ENCODE results near the gene DPP10. TPM values are rescaled to one million over a fixed set of nuclear protein-coding genes. Genes with fewer than 3 reads are reported as not detected.

DPP10 gene
- total and polyA plus RNA-seq, 8 donors: 1.1 to 8.2 (median 5.8) TPM

GRCh38 chr2:115691409-115691808 is 1249.0 kb downstream of the DPP10 start:
- TF ChIP-seq, protein P1, sequence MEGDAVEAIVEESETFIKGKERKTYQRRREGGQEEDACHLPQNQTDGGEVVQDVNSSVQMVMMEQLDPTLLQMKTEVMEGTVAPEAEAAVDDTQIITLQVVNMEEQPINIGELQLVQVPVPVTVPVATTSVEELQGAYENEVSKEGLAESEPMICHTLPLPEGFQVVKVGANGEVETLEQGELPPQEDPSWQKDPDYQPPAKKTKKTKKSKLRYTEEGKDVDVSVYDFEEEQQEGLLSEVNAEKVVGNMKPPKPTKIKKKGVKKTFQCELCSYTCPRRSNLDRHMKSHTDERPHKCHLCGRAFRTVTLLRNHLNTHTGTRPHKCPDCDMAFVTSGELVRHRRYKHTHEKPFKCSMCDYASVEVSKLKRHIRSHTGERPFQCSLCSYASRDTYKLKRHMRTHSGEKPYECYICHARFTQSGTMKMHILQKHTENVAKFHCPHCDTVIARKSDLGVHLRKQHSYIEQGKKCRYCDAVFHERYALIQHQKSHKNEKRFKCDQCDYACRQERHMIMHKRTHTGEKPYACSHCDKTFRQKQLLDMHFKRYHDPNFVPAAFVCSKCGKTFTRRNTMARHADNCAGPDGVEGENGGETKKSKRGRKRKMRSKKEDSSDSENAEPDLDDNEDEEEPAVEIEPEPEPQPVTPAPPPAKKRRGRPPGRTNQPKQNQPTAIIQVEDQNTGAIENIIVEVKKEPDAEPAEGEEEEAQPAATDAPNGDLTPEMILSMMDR (IDR thresholded peaks at IDR 0.05): no peak
- 95 to 97% methylated on average over 1 of the region's 1 CpG for WGBS, 2 donors
- Histone ChIP-seq H3K27me3 (no peaks in the 10 kb centered on the region), H3K4me3 (no peak overlapping the region), H3K27ac (no peak overlapping the region), H3K36me3 (no peaks in the 10 kb centered on the region), H3K4me1 (no peaks in the 10 kb centered on the region), H3K9me3 (no peaks in the 10 kb centered on the region)
- no peak for DNase-seq
- ATAC-seq: no peak
- FAIRE-seq: no peak
- intact Hi-C loops (cut with DNase I): no loop called here

DNA sequence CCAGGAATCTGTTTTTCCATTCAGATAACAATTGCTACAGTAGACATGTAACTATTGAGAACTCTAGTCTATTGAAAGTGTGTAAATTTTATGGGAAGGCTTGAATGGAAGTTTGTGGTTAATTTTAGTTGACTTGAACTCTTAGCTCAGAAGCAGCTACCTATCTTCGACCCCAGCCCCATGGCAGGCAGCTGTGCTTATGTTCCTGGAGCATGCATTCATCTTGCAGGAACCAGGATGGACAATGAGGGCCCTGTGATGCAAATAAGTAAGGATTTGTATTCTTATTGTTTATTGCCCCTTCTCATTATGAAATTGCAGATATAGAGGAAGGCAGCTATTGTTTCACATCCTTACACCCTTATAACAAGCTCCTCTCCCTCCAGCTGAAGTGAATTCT is 1252.2 kb downstream of the DPP10 start:
- DNase-seq: no peak
- H3K4me3 ChIP-seq: no peak overlapping the region
- intact Hi-C loops (cut with DNase I): no loop called here
- no peaks in the 10 kb centered on the region for H3K27me3 ChIP-seq
- no peak overlapping the region for H3K27ac ChIP-seq
- H3K9me3 ChIP-seq: no peaks in the 10 kb centered on the region
- ATAC-seq: no peak
- no peaks in the 10 kb centered on the region for H3K36me3 ChIP-seq
- WGBS, 2 donors: 85 to 89% methylated on average over 1 of the region's 1 CpG
- TF ChIP-seq, protein P1 (IDR thresholded peaks at IDR 0.05): no peak
- no peaks in the 10 kb centered on the region for H3K4me1 ChIP-seq
- no peak for FAIRE-seq

DNA sequence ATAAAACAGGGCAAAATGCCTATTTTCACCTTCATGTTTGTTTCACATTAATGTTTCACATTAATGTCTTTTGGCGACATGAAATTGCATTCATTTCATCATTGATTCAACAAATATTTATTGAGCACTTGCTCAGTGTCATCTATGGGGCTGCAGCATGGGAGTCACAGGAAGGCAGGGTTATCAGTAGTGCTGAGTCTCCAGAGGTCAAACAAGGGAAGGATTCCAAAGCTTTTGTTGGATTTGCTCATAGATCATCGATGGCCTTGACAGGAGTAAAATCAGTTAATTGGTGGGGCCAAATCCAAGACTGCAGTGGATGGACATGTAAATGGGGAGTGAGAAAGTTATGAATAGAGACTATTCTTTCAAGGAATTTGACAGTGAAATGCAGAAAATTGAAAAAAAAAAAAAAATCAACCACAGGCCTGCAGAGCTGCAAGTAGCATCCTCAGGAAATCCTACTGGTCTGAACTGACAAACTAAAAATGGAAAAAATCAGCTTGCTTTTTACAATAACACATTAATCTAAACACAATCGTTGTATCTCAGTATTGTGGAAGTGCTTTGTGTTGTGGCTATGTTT is 1290.8 kb downstream of the DPP10 start:
- H3K27ac ChIP-seq: no peak overlapping the region
- peak in 2 of 4 donors; percentile 27 to 66 for ATAC-seq
- H3K9me3 ChIP-seq: no peaks in the 10 kb centered on the region
- DNase-seq: no peak
- H3K4me1 ChIP-seq: no peaks in the 10 kb centered on the region
- no peak overlapping the region for H3K4me3 ChIP-seq
- H3K36me3 ChIP-seq: no peaks in the 10 kb centered on the region
- 25 to 30% methylated on average over 3 of the region's 3 CpGs for WGBS, 2 donors
- no peaks in the 10 kb centered on the region for H3K27me3 ChIP-seq
- intact Hi-C loops (cut with DNase I): no loop called here
- TF ChIP-seq, protein P1 (IDR thresholded peaks at IDR 0.05): no peak
- FAIRE-seq: no peak

- intact Hi-C loops (cut with DNase I): no loop called here
Measured at GRCh38 chr2:115738111-115738510, 1295.7 kb downstream of the DPP10 start.

DNA sequence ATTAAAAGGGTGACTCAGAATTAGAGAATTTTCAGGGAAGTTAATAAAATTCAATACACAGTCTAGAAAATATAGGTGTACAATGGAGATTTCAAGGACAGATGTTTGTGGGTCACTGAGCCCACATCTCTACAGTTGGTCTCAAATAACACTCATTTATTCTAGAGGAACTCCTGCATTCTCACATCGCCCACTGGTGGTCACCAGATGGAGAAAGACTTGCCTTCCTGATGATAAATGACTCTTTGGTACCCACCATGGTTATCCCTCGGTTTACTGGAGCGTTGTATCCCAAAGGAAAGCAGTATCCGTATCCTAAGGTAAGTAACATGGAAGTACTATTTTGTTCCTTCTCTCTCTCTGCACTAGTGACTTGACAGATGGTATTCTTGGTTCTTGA is 1297.1 kb downstream of the DPP10 start:
- Histone ChIP-seq H3K36me3 (no peaks in the 10 kb centered on the region), H3K27me3 (no peaks in the 10 kb centered on the region), H3K27ac (no peak overlapping the region), H3K9me3 (no peaks in the 10 kb centered on the region), H3K4me3 (no peak overlapping the region), H3K4me1 (no peaks in the 10 kb centered on the region)
- TF ChIP-seq, protein P1 (IDR thresholded peaks at IDR 0.05): no peak
- ATAC-seq (no peak), DNase-seq (no peak), FAIRE-seq (no peak)
- intact Hi-C loops (cut with DNase I): no loop called here
- 87 to 92% methylated on average over 4 of the region's 4 CpGs for WGBS, 2 donors

More at GRCh38 chr2:115738111-115738510, 1295.7 kb downstream of the DPP10 start:
- H3K36me3 ChIP-seq: no peaks in the 10 kb centered on the region
- no peaks in the 10 kb centered on the region for H3K4me1 ChIP-seq
- no peaks in the 10 kb centered on the region for H3K9me3 ChIP-seq
- no peaks in the 10 kb centered on the region for H3K27me3 ChIP-seq
- ATAC-seq (no peak), DNase-seq (no peak), FAIRE-seq (no peak)
- TF ChIP-seq, protein P1 (IDR thresholded peaks at IDR 0.05): no peak
- H3K4me3 ChIP-seq: no peak overlapping the region
- H3K27ac ChIP-seq: no peak overlapping the region
- WGBS, 2 donors: 87 to 93% methylated on average over 5 of the region's 5 CpGs
